SK-N-SH treated with all-trans-retinoic acid at 6 μM for 48 hours (cell line): ENCODE data around the gene SULT1C4.

Experiments used
- RARB ChIP-seq: fragments of 250-450 bp; sonication (Bioruptor Pico); IDR thresholded peaks from 2 replicates; pipeline ENCODE4 v1.8.0; 2021; ENCODE audit warnings: mild to moderate bottlenecking, moderate library complexity
- SNAI2 ChIP-seq: fragments of 250-450 bp; sonication (Bioruptor Pico); IDR thresholded peaks from 2 replicates; pipeline ENCODE4 v1.5.0; 2020; ENCODE audit warnings: mild to moderate bottlenecking, moderate library complexity
- ZC3H10 ChIP-seq: fragments of 250-450 bp; sonication (Bioruptor Pico); IDR thresholded peaks from 2 replicates; pipeline ENCODE4 v1.5.1; 2021; ENCODE audit warnings: mild to moderate bottlenecking, moderate library complexity
- ZFP3 ChIP-seq: fragments of 250-450 bp; sonication (Bioruptor Pico); IDR thresholded peaks from 2 replicates; pipeline ENCODE4 v1.5.0; 2020; ENCODE audit warnings: mild to moderate bottlenecking, moderate library complexity
- ZNF565 ChIP-seq: fragments of 450-650 bp; formaldehyde crosslinking; conservative IDR thresholded peaks from 2 replicates; pipeline ENCODE4 v1.5.0; 2020; ENCODE audit warnings: low read depth, mild to moderate bottlenecking, moderate library complexity
- ZNF8 ChIP-seq: fragments of 450-650 bp; formaldehyde crosslinking; IDR thresholded peaks from 2 replicates; pipeline ENCODE4 v1.5.0; 2020; ENCODE audit warnings: mild to moderate bottlenecking, moderate library complexity

- TF ChIP-seq ZFP3 (CRISPR knock-in tag) (no peak), ZNF565 (CRISPR knock-in tag) (no peak), SNAI2 (CRISPR knock-in tag) (no peak), ZC3H10 (no peak), RARB (CRISPR knock-in tag) (no peak), ZNF8 (CRISPR knock-in tag) (no peak)
Measured at GRCh38 chr2:108414945-108415344, 37.2 kb downstream of the SULT1C4 start.
